Measurements from ENCODE around the gene CYP4F22.

CYP4F22 gene

DNA sequence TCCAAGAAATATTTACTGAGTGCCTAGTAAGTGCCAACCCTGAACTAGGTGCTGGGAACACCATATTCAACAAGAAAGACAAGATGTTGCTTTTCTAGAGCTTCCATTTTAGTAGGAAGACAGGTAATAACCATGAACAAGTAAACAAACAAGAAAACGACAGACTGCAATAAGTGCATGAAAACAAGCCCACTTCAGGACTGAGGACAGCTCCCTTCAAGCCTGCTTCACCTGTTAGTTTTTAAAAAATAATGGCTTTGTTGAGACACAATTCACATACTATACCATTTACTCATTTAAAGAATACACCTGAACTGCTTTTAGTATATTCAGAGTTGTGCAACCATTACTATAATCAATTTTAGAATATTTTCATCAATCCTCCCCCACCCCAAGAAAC lies 30.4 kb downstream of the CYP4F22 start:
- H3K9me3 ChIP-seq (ENCODE audit: control insufficient read depth in 2 of 2, low read length in 2 of 2), result peaks cover 0 to 4% of the 10 kb centered on the region in 2 donors
- no peaks in the 10 kb centered on the region for H3K4me1 ChIP-seq (ENCODE audit: control insufficient read depth, insufficient read depth, low read length)
- no peak overlapping the region for H3K4me3 ChIP-seq (ENCODE audit: low read length in 2 of 2)
- H3K27ac ChIP-seq (ENCODE audit: low read length), result no peak overlapping the region
- peaks cover 4 to 11% of the 10 kb centered on the region in 2 donors for H3K27me3 ChIP-seq (ENCODE audit: control insufficient read depth in 1 of 2, insufficient read depth in 2 of 2, low read length in 2 of 2)
- H3K9ac ChIP-seq (ENCODE audit: low read length in 2 of 2), result no peak overlapping the region
- H3K36me3 ChIP-seq (ENCODE audit: control insufficient read depth in 2 of 2, insufficient read depth in 2 of 2, low read length in 2 of 2), result no peaks in the 10 kb centered on the region

DNA sequence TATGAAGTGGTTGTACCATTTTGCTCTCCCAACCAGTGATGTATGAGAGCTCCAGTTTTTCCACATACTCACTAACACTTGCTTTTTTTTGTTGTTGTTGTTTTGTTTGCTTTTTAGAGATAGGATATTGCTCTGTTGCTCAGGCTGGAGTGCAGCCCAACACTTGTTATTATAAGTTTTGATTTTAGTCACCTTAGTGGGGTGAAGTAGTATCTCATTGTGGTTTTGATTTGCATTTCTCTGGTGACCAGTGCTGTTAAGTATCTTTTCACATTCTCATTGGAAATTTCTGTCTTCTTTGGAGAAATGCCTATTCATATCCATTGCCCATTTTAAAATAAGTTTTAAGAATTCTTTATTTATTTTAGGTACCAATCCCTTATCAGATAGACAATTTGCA lies 31.3 kb downstream of the CYP4F22 start:
- Histone ChIP-seq H3K4me1 (ENCODE audit: control insufficient read depth, insufficient read depth, low read length) (no peaks in the 10 kb centered on the region), H3K4me3 (ENCODE audit: low read length in 2 of 2) (no peak overlapping the region), H3K36me3 (ENCODE audit: control insufficient read depth in 2 of 2, insufficient read depth in 2 of 2, low read length in 2 of 2) (no peaks in the 10 kb centered on the region), H3K9me3 (ENCODE audit: control insufficient read depth in 2 of 2, low read length in 2 of 2) (peaks cover 0 to 4% of the 10 kb centered on the region in 2 donors), H3K27me3 (ENCODE audit: control insufficient read depth in 1 of 2, insufficient read depth in 2 of 2, low read length in 2 of 2) (peaks cover 4 to 13% of the 10 kb centered on the region in 2 donors), H3K9ac (ENCODE audit: low read length in 2 of 2) (no peak overlapping the region), H3K27ac (ENCODE audit: low read length) (no peak overlapping the region)

DNA sequence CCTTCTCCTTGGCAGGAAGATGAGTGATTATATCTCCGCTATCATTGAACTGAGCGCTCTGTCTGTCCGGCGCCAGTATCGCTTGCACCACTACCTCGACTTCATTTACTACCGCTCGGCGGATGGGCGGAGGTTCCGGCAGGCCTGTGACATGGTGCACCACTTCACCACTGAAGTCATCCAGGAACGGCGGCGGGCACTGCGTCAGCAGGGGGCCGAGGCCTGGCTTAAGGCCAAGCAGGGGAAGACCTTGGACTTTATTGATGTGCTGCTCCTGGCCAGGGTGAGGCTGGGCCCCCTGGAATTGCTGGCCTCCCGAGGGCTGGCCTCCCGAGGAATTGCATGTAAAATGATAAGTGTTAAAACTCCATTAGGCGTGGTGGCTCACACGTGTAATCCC lies 32.1 kb downstream of the CYP4F22 start:
- Histone ChIP-seq H3K36me3 (ENCODE audit: control insufficient read depth in 2 of 2, insufficient read depth in 2 of 2, low read length in 2 of 2) (no peaks in the 10 kb centered on the region), H3K9ac (ENCODE audit: low read length in 2 of 2) (no peak overlapping the region)

DNA sequence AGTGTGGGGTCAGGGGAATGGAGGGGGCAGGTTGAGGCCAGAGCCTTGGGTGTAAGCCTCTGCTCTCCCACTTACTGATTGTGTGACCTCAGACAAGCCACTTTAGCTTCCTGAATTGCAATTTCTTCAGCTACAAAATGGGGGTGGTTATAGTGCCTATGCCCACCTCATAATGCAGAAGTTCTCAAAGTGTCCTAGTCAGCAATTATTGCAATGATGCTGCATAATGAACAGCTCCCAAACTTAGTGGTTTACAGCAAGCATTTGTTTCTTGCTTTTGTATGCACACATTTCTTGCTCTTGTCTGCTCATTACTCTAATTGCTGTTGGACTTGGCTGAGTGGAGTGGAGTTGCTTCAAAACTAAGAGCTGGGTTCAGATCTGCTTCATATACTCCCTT lies 36.0 kb downstream of the CYP4F22 start:
- Histone ChIP-seq H3K4me1 (ENCODE audit: control insufficient read depth, insufficient read depth, low read length) (no peaks in the 10 kb centered on the region), H3K9ac (ENCODE audit: low read length in 2 of 2) (no peak overlapping the region), H3K36me3 (ENCODE audit: control insufficient read depth in 2 of 2, insufficient read depth in 2 of 2, low read length in 2 of 2) (no peaks in the 10 kb centered on the region), H3K27me3 (ENCODE audit: control insufficient read depth in 1 of 2, insufficient read depth in 2 of 2, low read length in 2 of 2) (peaks cover 9 to 15% of the 10 kb centered on the region in 2 donors), H3K9me3 (ENCODE audit: control insufficient read depth in 2 of 2, low read length in 2 of 2) (no peaks in the 10 kb centered on the region), H3K4me3 (ENCODE audit: low read length in 2 of 2) (no peak overlapping the region), H3K27ac (ENCODE audit: low read length) (no peak overlapping the region)

More for the DNA sequence above, 32.1 kb downstream of the CYP4F22 start:
- Histone ChIP-seq H3K4me3 (ENCODE audit: low read length in 2 of 2) (no peak overlapping the region), H3K27me3 (ENCODE audit: control insufficient read depth in 1 of 2, insufficient read depth in 2 of 2, low read length in 2 of 2) (peaks cover 0 to 9% of the 10 kb centered on the region in 2 donors), H3K9me3 (ENCODE audit: control insufficient read depth in 2 of 2, low read length in 2 of 2) (peaks cover 0 to 4% of the 10 kb centered on the region in 2 donors), H3K4me1 (ENCODE audit: control insufficient read depth, insufficient read depth, low read length) (no peaks in the 10 kb centered on the region), H3K27ac (ENCODE audit: low read length) (no peak overlapping the region)

DNA sequence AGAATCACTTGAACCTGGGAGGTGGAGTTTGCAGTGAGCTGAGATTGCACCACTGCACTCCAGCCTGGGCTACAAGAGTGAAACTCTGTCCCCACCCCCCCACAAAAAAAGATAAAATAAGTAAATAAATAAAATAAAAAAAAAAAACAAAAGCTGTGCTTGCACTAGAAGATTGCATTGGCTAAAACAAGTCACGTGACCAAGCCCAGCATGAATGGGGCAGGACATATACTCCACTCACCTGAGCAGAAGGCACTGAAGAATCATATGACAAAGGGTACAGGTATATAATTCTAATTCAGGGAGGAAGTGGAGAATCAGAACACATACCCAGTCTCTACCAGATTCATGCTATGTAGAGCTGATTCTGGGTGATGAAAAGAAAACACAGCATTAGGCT lies 36.6 kb downstream of the CYP4F22 start:
- Histone ChIP-seq H3K36me3 (ENCODE audit: control insufficient read depth in 2 of 2, insufficient read depth in 2 of 2, low read length in 2 of 2) (no peaks in the 10 kb centered on the region), H3K4me3 (ENCODE audit: low read length in 2 of 2) (no peak overlapping the region), H3K9ac (ENCODE audit: low read length in 2 of 2) (no peak overlapping the region), H3K27ac (ENCODE audit: low read length) (no peak overlapping the region), H3K9me3 (ENCODE audit: control insufficient read depth in 2 of 2, low read length in 2 of 2) (no peaks in the 10 kb centered on the region), H3K4me1 (ENCODE audit: control insufficient read depth, insufficient read depth, low read length) (no peaks in the 10 kb centered on the region), H3K27me3 (ENCODE audit: control insufficient read depth in 1 of 2, insufficient read depth in 2 of 2, low read length in 2 of 2) (peaks cover 9 to 20% of the 10 kb centered on the region in 2 donors)

DNA sequence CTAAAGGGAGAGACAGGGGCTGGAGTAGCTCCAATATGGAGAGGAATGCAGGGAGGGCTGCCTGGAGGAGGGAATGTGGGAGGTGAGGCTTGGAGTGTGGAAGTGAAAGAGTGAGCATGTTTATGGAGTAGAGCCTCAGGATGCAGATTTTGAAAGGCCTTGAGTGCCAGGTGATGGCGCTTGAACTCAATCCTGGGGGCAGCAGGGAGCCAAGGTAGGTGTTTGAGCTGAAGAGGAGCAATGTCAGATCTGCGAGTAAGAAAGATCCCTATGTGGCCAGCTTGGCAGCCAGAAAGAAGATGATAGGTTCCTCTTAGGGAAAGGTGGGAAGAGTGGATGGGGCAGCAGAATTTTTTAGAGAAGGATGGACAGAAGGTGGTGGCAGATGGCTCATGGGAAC lies 40.3 kb downstream of the CYP4F22 start:
- Histone ChIP-seq H3K36me3 (ENCODE audit: control insufficient read depth in 2 of 2, insufficient read depth in 2 of 2, low read length in 2 of 2) (no peaks in the 10 kb centered on the region), H3K9me3 (ENCODE audit: control insufficient read depth in 2 of 2, low read length in 2 of 2) (no peaks in the 10 kb centered on the region), H3K27me3 (ENCODE audit: control insufficient read depth in 1 of 2, insufficient read depth in 2 of 2, low read length in 2 of 2) (peaks cover 38 to 41% of the 10 kb centered on the region in 2 donors), H3K4me3 (ENCODE audit: low read length in 2 of 2) (no peak overlapping the region), H3K9ac (ENCODE audit: low read length in 2 of 2) (no peak overlapping the region), H3K4me1 (ENCODE audit: control insufficient read depth, insufficient read depth, low read length) (peaks cover 12% of the 10 kb centered on the region), H3K27ac (ENCODE audit: low read length) (no peak overlapping the region)

DNA sequence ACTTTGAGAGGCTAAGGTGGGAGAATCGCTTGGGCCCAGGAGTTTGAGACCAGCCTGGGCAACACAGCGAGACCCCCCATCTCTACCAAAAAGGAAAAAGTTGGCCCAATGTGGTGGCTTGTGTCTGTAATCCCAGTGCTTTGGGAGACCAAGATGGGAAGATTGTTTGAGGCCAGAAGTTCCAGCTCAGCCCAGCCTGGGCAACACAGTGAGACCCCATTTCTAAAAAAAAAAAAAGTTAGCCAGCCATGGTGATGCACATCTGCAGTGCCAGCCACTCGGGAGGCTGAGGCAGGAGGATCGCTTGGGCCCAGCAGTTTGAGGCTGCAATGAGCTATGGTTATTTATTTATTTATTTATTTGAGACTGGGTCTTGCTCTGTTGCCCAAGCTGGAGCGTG lies 41.3 kb downstream of the CYP4F22 start:
- H3K4me1 ChIP-seq (ENCODE audit: control insufficient read depth, insufficient read depth, low read length), result peaks cover 12% of the 10 kb centered on the region
- no peak overlapping the region for H3K9ac ChIP-seq (ENCODE audit: low read length in 2 of 2)
- no peaks in the 10 kb centered on the region for H3K36me3 ChIP-seq (ENCODE audit: control insufficient read depth in 2 of 2, insufficient read depth in 2 of 2, low read length in 2 of 2)
- peaks cover 39 to 42% of the 10 kb centered on the region in 2 donors for H3K27me3 ChIP-seq (ENCODE audit: control insufficient read depth in 1 of 2, insufficient read depth in 2 of 2, low read length in 2 of 2)
- H3K27ac ChIP-seq (ENCODE audit: low read length), result no peak overlapping the region
- no peak overlapping the region for H3K4me3 ChIP-seq (ENCODE audit: low read length in 2 of 2)
- no peaks in the 10 kb centered on the region for H3K9me3 ChIP-seq (ENCODE audit: control insufficient read depth in 2 of 2, low read length in 2 of 2)

DNA sequence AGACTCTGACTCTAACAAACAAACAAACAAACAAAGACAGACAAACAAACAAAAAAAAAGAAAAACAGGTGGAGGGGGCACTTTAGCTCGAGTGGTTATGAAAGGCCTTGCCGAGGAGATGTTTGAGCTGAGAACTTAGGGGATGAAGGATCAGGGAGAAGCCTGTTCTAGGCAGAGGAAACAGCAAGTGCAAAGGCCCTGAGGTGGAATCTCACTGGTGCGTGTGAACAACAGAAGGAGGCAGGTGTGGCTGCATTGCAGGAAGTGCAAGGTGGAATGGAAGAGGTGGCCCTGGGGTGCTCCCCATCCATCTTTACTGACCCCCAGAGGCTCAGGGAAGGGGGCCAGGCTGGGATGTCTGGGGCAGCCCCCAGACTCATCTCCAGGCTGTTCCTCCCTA lies 41.9 kb downstream of the CYP4F22 start:
- Histone ChIP-seq H3K27me3 (ENCODE audit: control insufficient read depth in 1 of 2, insufficient read depth in 2 of 2, low read length in 2 of 2) (peaks cover 39 to 42% of the 10 kb centered on the region in 2 donors), H3K4me3 (ENCODE audit: low read length in 2 of 2) (no peak overlapping the region), H3K9me3 (ENCODE audit: control insufficient read depth in 2 of 2, low read length in 2 of 2) (no peaks in the 10 kb centered on the region), H3K9ac (ENCODE audit: low read length in 2 of 2) (no peak overlapping the region), H3K36me3 (ENCODE audit: control insufficient read depth in 2 of 2, insufficient read depth in 2 of 2, low read length in 2 of 2) (no peaks in the 10 kb centered on the region), H3K27ac (ENCODE audit: low read length) (no peak overlapping the region), H3K4me1 (ENCODE audit: control insufficient read depth, insufficient read depth, low read length) (peaks cover 12% of the 10 kb centered on the region)

DNA sequence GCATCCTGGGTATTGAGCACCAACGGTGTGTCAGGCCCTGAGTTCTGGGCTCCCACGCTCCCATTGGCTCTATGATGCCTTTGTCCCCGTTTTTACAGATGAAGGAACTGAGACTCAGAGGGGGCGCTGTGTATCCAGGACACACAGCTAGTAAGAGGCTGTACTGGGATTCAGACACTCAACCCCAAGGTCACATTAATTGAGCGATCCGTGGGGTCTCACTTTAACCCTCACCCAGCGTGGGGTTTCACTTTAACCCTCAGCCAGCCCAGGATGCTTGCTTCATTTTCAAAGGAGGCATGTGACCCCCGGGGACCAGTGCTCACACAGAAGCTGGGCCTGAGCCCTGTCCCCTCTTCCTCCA lies 42.6 kb downstream of the CYP4F22 start:
- H3K4me1 ChIP-seq (ENCODE audit: control insufficient read depth, insufficient read depth, low read length), result peaks cover 15% of the 10 kb centered on the region
- H3K36me3 ChIP-seq (ENCODE audit: control insufficient read depth in 2 of 2, insufficient read depth in 2 of 2, low read length in 2 of 2), result no peaks in the 10 kb centered on the region
- peak overlapping the region; percentile 21 to 67 for H3K4me3 ChIP-seq (ENCODE audit: low read length in 2 of 2)
- no peak overlapping the region for H3K9ac ChIP-seq (ENCODE audit: low read length in 2 of 2)
- H3K9me3 ChIP-seq (ENCODE audit: control insufficient read depth in 2 of 2, low read length in 2 of 2), result no peaks in the 10 kb centered on the region
- no peak overlapping the region for H3K27ac ChIP-seq (ENCODE audit: low read length)
- H3K27me3 ChIP-seq (ENCODE audit: control insufficient read depth in 1 of 2, insufficient read depth in 2 of 2, low read length in 2 of 2), result peaks cover 39 to 47% of the 10 kb centered on the region in 2 donors

DNA sequence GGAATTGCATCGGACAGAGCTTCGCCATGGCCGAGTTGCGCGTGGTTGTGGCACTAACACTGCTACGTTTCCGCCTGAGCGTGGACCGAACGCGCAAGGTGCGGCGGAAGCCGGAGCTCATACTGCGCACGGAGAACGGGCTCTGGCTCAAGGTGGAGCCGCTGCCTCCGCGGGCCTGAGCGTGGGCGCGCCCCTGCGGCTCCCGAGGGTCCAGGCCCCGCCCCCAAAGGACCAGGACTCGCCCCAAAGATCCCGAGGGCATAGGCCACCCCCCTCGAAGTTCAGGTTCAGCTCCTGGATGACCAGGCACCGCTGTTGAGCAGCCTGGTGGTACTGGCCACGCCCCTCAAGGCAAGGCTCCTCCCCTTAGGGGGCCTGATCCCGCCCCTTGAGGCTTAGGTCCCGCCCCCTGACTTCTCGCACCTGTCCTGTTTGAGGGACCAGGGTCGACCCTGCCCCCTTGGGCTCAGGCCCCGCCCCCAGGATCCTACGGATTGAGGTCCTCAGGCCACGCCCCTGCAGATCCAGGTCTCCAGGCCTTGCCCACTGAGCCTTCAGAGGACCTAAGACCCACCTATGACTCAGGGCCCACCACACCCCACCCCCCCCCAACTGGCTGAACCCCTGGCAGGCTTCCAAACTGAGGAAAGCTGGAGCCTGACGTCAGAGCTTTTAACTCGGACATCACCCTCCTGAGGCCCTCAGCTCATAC lies 43.1 kb downstream of the CYP4F22 start:
- peaks cover 20% of the 10 kb centered on the region for H3K4me1 ChIP-seq (ENCODE audit: control insufficient read depth, insufficient read depth, low read length)
- no peak overlapping the region for H3K27ac ChIP-seq (ENCODE audit: low read length)
- no peak overlapping the region for H3K9ac ChIP-seq (ENCODE audit: low read length in 2 of 2)

DNA sequence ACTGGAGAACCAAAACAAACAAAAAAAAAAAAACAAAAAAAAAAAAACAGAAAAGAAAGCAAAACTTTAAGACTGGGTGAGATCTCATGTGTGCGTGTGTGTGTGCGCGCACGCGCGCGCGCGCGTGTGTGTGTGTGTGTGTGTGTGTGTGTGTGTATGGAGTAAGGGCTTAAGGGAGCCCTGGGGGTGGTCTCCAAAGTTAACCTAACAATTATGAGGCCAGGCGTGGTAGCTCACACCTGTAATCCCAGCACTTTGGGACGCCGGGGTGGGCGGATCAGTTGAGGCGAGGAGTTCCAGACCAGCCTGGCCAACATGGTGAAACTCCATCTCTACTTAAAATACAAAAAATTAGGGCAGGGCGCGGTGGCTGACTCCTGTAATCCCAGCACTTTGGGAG lies 46.7 kb downstream of the CYP4F22 start:
- H3K4me3 ChIP-seq (ENCODE audit: low read length in 2 of 2), result no peak overlapping the region
- peaks cover 22% of the 10 kb centered on the region for H3K4me1 ChIP-seq (ENCODE audit: control insufficient read depth, insufficient read depth, low read length)
- no peaks in the 10 kb centered on the region for H3K36me3 ChIP-seq (ENCODE audit: control insufficient read depth in 2 of 2, insufficient read depth in 2 of 2, low read length in 2 of 2)
- peaks cover 29 to 45% of the 10 kb centered on the region in 2 donors for H3K27me3 ChIP-seq (ENCODE audit: control insufficient read depth in 1 of 2, insufficient read depth in 2 of 2, low read length in 2 of 2)
- H3K9ac ChIP-seq (ENCODE audit: low read length in 2 of 2), result no peak overlapping the region
- no peak overlapping the region for H3K27ac ChIP-seq (ENCODE audit: low read length)
- H3K9me3 ChIP-seq (ENCODE audit: control insufficient read depth in 2 of 2, low read length in 2 of 2), result no peaks in the 10 kb centered on the region

More for the DNA sequence above, 43.1 kb downstream of the CYP4F22 start:
- H3K27me3 ChIP-seq (ENCODE audit: control insufficient read depth in 1 of 2, insufficient read depth in 2 of 2, low read length in 2 of 2), result peaks cover 39 to 47% of the 10 kb centered on the region in 2 donors
- H3K9me3 ChIP-seq (ENCODE audit: control insufficient read depth in 2 of 2, low read length in 2 of 2), result no peaks in the 10 kb centered on the region
- peak overlapping the region; percentile 21 to 67 for H3K4me3 ChIP-seq (ENCODE audit: low read length in 2 of 2)
- H3K36me3 ChIP-seq (ENCODE audit: control insufficient read depth in 2 of 2, insufficient read depth in 2 of 2, low read length in 2 of 2), result no peaks in the 10 kb centered on the region

All from stomach smooth muscle (tissue), 2 donors.